ENCODE measurements around the gene FOXJ1.
A peak's percentile ranks its signal among the peaks of the same experiment; 100 is the strongest.
"Not testable (repeated sequence)": the region's sequence is repeated elsewhere in the genome, so short reads cannot be mapped to it uniquely, and the experiment has no call there.

Gene FOXJ1

GRCh38 chr17:76141212-76142038 lies at the start of gene FOXJ1:
Gene FOXJ1 (minus strand): TSS chr17:76141245. CDS start chr17:76140395, 850 bp downstream.
- DNase-seq: peak; percentile 72

GRCh38 chr17:76189741-76190140 lies 48.7 kb upstream of the FOXJ1 start:
- DNase-seq: no peak

- DNase-seq: no peak
Observed at GRCh38 chr17:76189247-76189646, 48.2 kb upstream of the FOXJ1 start.

GRCh38 chr17:76188213-76189016 lies 47.4 kb upstream of the FOXJ1 start:
- no peak for DNase-seq

- DNase-seq: not testable (repeated sequence)
Observed at GRCh38 chr17:76186774-76187173, 45.7 kb upstream of the FOXJ1 start.

- DNase-seq: no peak
Observed at GRCh38 chr17:76184290-76184689, 43.2 kb upstream of the FOXJ1 start.

GRCh38 chr17:76182016-76182764 lies 41.1 kb upstream of the FOXJ1 start:
- peak; percentile 40 for DNase-seq

GRCh38 chr17:76179496-76180467 lies 38.7 kb upstream of the FOXJ1 start:
- DNase-seq: no peak

- no peak for DNase-seq
Observed at GRCh38 chr17:76178124-76178523, 37.1 kb upstream of the FOXJ1 start.

GRCh38 chr17:76176701-76177574 lies 35.9 kb upstream of the FOXJ1 start:
- DNase-seq: no peak

- no peak for DNase-seq
Observed at GRCh38 chr17:76174037-76174436, 33.0 kb upstream of the FOXJ1 start.

GRCh38 chr17:76173474-76173873 lies 32.4 kb upstream of the FOXJ1 start:
- DNase-seq: no peak

- DNase-seq: no peak
Observed at GRCh38 chr17:76171706-76172105, 30.7 kb upstream of the FOXJ1 start.

- no peak for DNase-seq
Observed at GRCh38 chr17:76170114-76170513, 29.1 kb upstream of the FOXJ1 start.

- no peak for DNase-seq
Observed at GRCh38 chr17:76166906-76167305, 25.9 kb upstream of the FOXJ1 start.

- no peak for DNase-seq
Observed at GRCh38 chr17:76166168-76166567, 25.1 kb upstream of the FOXJ1 start.

- DNase-seq: no peak
Observed at GRCh38 chr17:76164331-76164730, 23.3 kb upstream of the FOXJ1 start.

GRCh38 chr17:76163919-76164318 lies 22.9 kb upstream of the FOXJ1 start:
- DNase-seq: no peak

GRCh38 chr17:76161619-76162266 lies 20.7 kb upstream of the FOXJ1 start:
- no peak for DNase-seq

GRCh38 chr17:76160896-76161528 lies 20.0 kb upstream of the FOXJ1 start:
- DNase-seq: no peak
